HepG2 (cell line): ENCODE measurements around the gene ZNF697. TPM values are rescaled to one million over a fixed set of nuclear protein-coding genes. Genes with fewer than 3 reads are reported as not detected.

Experiments used
- CENPT ChIP-seq: sonication (generic); formaldehyde crosslinking; IDR thresholded peaks from 2 replicates; pipeline ENCODE4 v1.8.0; 2022; ENCODE audit warnings: low read depth, mild to moderate bottlenecking, moderate library complexity, missing genetic modification reagents
- DPF2 ChIP-seq: sonication (generic); formaldehyde crosslinking; IDR thresholded peaks from 2 replicates; pipeline ENCODE4 v1.4.0; 2020; ENCODE audit warnings: mild to moderate bottlenecking, low read depth, missing genetic modification reagents, borderline replicate concordance
- DR1 ChIP-seq: sonication (generic); formaldehyde crosslinking; IDR thresholded peaks from 2 replicates; pipeline ENCODE4 v1.8.0; 2021; ENCODE audit warnings: mild to moderate bottlenecking, missing genetic modification reagents, inconsistent platforms
- JDP2 ChIP-seq: sonication (generic); formaldehyde crosslinking; IDR thresholded peaks from 2 replicates; pipeline ENCODE4 v1.8.1; 2022; ENCODE audit warnings: missing genetic modification reagents, borderline replicate concordance
- RARG ChIP-seq: sonication (generic); formaldehyde crosslinking; IDR thresholded peaks from 2 replicates; pipeline ENCODE4 v1.4.0; 2020; ENCODE audit warnings: low read depth, mild to moderate bottlenecking, missing genetic modification reagents
- TIGD3 ChIP-seq: sonication (generic); formaldehyde crosslinking; IDR thresholded peaks from 2 replicates; pipeline ENCODE4 v1.5.1; 2020; ENCODE audit warnings: mild to moderate bottlenecking, missing genetic modification reagents, borderline replicate concordance
- ZFP41 ChIP-seq: sonication (generic); formaldehyde crosslinking; IDR thresholded peaks from 2 replicates; pipeline ENCODE4 v1.4.0; 2020; ENCODE audit warnings: mild to moderate bottlenecking, missing genetic modification reagents, borderline replicate concordance
- ZFP62 ChIP-seq: sonication (generic); formaldehyde crosslinking; IDR thresholded peaks from 2 replicates; pipeline ENCODE4 v1.4.0; 2020; ENCODE audit warnings: missing genetic modification reagents
- ZNF275 ChIP-seq: sonication (generic); formaldehyde crosslinking; IDR thresholded peaks from 2 replicates; pipeline ENCODE4 v1.8.0; 2022; ENCODE audit warnings: missing genetic modification reagents, mild to moderate bottlenecking, inconsistent platforms, borderline replicate concordance
- ZNF335 ChIP-seq: sonication (generic); formaldehyde crosslinking; IDR thresholded peaks from 2 replicates; pipeline ENCODE4 v1.4.0; 2020; ENCODE audit warnings: missing genetic modification reagents
- ZNF749 ChIP-seq: sonication (generic); formaldehyde crosslinking; IDR thresholded peaks from 2 replicates; pipeline ENCODE4 v1.8.0; 2022; ENCODE audit warnings: mild to moderate bottlenecking, missing genetic modification reagents, moderate library complexity, borderline replicate concordance
- ZNF761 ChIP-seq: sonication (generic); formaldehyde crosslinking; conservative IDR thresholded peaks from 2 replicates; pipeline ENCODE4 v1.4.0; 2020; ENCODE audit warnings: mild to moderate bottlenecking, missing genetic modification reagents
- ZNF790 ChIP-seq: sonication (generic); formaldehyde crosslinking; IDR thresholded peaks from 2 replicates; pipeline ENCODE4 v1.8.0; 2022; ENCODE audit warnings: missing genetic modification reagents, mild to moderate bottlenecking, borderline replicate concordance
- polyA plus RNA-seq, 8 experiments: library from polyadenylated mRNA; depleted of rRNA in 3 of 8; stranded (reverse) in 7 of 8; unstranded in 1 of 8; fragments of >200 nt; fragmentation: Illumina TruSeq in 4 of 8; extraction: Trizol in 4 of 8; gene quantifications; 2 replicates each; pipeline versions ENCODE4 v1.2.1 to v1.2.3, GENCODE V29; 2011 to 2016; ENCODE audit warnings: low read depth in 4 of 8, missing spikeins in 1 of 8, mixed read lengths in 1 of 8; ENCODE audit not compliant: insufficient read depth in 1 of 8
- total RNA-seq, 5 experiments: library from RNA; depleted of rRNA; stranded (reverse); fragments of >200 nt; fragmentation: Illumina TruSeq; extraction: Trizol; gene quantifications; 2 replicates each; pipeline ENCODE4 v1.2.3, GENCODE V29; 2016; ENCODE audit warnings: low read depth in 1 of 5
- TF ChIP-seq, protein P1 (sequence below): sonication (generic); formaldehyde crosslinking; IDR thresholded peaks from 2 replicates; pipeline ENCODE4 v1.4.0; 2020; ENCODE audit warnings: mild to moderate bottlenecking, low read depth, missing genetic modification reagents
- TF ChIP-seq, protein P2 (sequence below): sonication (generic); formaldehyde crosslinking; conservative IDR thresholded peaks from 2 replicates; pipeline ENCODE4 v1.4.0; 2020; ENCODE audit warnings: missing genetic modification reagents
- TF ChIP-seq, protein P3 (sequence below): sonication (generic); formaldehyde crosslinking; IDR thresholded peaks from 2 replicates; pipeline ENCODE4 v1.4.0; 2020; ENCODE audit warnings: missing genetic modification reagents

ZNF697 gene
- total and polyA plus RNA-seq, 2 of the 13 experiments (the other 11 are each of a cell fraction or from before 2014, with no cell fraction given) = 2.3 to 7.1 TPM

DNA sequence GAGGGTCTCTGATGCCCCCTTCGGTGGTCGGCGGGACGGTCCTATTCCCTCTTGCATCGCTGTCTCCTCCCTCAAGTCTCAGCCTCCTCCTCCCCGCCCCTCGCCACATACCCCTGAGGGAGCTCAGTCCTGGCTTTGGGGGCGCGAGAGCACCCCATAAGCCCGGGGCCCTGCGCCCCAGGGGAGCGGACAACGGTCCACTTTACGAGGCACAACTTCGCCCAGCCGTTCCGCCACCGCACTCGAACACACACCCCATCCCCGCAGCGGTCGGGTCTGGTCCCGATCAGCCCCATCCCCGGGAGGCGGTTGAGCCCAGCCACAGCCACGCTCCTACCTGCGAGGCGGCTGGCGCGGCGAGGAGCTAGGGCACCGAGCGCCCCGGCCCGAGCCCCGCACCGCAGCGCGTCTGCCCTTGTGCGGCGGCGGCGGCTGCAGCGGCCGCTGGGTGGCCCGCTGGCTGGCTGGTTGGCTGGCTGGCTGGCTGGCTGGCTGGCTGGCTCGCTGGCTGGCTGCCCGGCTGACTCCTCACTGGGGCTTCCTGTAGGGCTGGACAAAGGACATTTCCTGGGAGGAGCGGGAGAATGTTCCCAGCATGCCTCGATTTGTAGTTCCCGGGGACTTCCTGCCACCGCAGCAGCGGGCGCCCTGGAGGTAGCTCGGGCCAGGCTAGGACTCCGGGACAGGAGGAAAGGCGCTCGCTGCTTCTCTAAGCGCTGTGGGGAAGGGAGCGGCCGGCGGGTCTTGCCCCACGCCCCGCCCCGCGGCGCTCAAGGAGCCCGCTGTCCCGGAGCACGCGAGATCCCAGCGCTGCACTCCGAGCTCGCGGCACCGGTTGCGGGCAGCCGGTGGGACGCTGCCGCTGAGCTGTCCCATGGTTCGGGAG lies at the start of gene ZNF697 (continued):
- TF ChIP-seq DR1 (CRISPR knock-in tag) (no peak; the same call in 1 of the 2 replicates), DPF2 (no peak), ZFP41 (CRISPR knock-in tag) (no peak), ZNF761 (CRISPR knock-in tag) (peak; percentile 61), CENPT (CRISPR knock-in tag) (no peak), TIGD3 (CRISPR knock-in tag) (no peak), ZNF335 (CRISPR knock-in tag) (peak; percentile 28; the same call in 1 of the 2 replicates), JDP2 (no peak), ZNF749 (CRISPR knock-in tag) (no peak), ZNF790 (CRISPR knock-in tag) (no peak), ZNF275 (CRISPR knock-in tag) (0 out of 2 replicates have a peak, but pooled peaks have one; percentile 41), RARG (CRISPR knock-in tag) (0 out of 2 replicates have a peak, but pooled peaks have one; percentile 43), ZFP62 (no peak)
- TF ChIP-seq, protein P1, sequence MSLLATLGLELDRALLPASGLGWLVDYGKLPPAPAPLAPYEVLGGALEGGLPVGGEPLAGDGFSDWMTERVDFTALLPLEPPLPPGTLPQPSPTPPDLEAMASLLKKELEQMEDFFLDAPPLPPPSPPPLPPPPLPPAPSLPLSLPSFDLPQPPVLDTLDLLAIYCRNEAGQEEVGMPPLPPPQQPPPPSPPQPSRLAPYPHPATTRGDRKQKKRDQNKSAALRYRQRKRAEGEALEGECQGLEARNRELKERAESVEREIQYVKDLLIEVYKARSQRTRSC = no peak
- TF ChIP-seq, protein P2, sequence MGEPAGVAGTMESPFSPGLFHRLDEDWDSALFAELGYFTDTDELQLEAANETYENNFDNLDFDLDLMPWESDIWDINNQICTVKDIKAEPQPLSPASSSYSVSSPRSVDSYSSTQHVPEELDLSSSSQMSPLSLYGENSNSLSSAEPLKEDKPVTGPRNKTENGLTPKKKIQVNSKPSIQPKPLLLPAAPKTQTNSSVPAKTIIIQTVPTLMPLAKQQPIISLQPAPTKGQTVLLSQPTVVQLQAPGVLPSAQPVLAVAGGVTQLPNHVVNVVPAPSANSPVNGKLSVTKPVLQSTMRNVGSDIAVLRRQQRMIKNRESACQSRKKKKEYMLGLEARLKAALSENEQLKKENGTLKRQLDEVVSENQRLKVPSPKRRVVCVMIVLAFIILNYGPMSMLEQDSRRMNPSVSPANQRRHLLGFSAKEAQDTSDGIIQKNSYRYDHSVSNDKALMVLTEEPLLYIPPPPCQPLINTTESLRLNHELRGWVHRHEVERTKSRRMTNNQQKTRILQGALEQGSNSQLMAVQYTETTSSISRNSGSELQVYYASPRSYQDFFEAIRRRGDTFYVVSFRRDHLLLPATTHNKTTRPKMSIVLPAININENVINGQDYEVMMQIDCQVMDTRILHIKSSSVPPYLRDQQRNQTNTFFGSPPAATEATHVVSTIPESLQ (CRISPR knock-in tag) = no peak
- TF ChIP-seq, protein P3, sequence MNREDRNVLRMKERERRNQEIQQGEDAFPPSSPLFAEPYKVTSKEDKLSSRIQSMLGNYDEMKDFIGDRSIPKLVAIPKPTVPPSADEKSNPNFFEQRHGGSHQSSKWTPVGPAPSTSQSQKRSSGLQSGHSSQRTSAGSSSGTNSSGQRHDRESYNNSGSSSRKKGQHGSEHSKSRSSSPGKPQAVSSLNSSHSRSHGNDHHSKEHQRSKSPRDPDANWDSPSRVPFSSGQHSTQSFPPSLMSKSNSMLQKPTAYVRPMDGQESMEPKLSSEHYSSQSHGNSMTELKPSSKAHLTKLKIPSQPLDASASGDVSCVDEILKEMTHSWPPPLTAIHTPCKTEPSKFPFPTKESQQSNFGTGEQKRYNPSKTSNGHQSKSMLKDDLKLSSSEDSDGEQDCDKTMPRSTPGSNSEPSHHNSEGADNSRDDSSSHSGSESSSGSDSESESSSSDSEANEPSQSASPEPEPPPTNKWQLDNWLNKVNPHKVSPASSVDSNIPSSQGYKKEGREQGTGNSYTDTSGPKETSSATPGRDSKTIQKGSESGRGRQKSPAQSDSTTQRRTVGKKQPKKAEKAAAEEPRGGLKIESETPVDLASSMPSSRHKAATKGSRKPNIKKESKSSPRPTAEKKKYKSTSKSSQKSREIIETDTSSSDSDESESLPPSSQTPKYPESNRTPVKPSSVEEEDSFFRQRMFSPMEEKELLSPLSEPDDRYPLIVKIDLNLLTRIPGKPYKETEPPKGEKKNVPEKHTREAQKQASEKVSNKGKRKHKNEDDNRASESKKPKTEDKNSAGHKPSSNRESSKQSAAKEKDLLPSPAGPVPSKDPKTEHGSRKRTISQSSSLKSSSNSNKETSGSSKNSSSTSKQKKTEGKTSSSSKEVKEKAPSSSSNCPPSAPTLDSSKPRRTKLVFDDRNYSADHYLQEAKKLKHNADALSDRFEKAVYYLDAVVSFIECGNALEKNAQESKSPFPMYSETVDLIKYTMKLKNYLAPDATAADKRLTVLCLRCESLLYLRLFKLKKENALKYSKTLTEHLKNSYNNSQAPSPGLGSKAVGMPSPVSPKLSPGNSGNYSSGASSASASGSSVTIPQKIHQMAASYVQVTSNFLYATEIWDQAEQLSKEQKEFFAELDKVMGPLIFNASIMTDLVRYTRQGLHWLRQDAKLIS = no peak
